ENCODE data around the gene E2F6.

E2F6 gene

DNA sequence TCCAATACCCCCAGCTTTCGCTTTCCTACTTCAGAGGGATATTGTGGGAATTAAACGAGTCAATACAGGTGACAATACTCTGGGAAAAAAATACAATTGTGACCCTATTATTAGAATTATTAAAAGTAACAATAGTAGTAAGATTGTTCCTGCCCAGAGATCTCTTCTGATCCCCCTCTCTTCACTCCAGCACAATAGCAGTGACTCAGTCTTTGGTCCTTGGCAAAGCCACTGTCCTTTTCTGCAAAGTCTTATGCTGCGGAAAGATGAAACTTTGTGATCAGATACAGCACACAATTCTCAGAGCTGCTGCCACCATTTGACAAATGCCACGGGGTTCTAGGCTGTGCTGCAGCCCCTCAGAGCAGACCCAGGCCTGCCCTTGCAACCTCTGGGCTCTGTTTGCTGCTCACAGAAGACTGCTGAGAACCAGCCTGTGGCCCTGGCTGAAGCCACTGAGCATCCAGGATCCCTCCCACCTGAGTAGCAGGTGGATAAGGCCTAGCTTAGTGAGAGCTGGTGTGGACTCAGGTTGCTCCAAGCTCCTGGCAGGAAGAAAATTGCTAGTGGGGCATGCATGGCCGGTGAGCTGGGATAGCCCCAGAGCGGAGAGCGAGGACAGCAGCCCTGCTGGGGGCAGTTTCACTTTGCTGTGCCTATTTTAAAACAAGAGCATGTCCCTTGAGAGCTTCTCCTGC is 61.4 kb downstream of the E2F6 start:
- in situ Hi-C loops (cut with MboI; ENCODE audit: low sequenced_read_pairs, unreplicated experiment) = loop anchor here (25.0 kb wide), 1 partner anchor 267 kb away; a partner anchor contains a TSS
- no peak for DNase-seq (ENCODE audit: low spot score)
- TF ChIP-seq, protein P1, sequence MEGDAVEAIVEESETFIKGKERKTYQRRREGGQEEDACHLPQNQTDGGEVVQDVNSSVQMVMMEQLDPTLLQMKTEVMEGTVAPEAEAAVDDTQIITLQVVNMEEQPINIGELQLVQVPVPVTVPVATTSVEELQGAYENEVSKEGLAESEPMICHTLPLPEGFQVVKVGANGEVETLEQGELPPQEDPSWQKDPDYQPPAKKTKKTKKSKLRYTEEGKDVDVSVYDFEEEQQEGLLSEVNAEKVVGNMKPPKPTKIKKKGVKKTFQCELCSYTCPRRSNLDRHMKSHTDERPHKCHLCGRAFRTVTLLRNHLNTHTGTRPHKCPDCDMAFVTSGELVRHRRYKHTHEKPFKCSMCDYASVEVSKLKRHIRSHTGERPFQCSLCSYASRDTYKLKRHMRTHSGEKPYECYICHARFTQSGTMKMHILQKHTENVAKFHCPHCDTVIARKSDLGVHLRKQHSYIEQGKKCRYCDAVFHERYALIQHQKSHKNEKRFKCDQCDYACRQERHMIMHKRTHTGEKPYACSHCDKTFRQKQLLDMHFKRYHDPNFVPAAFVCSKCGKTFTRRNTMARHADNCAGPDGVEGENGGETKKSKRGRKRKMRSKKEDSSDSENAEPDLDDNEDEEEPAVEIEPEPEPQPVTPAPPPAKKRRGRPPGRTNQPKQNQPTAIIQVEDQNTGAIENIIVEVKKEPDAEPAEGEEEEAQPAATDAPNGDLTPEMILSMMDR (IDR thresholded peaks at IDR 0.05; ENCODE audit: borderline replicate concordance, control extremely low read depth, extremely low read depth, insufficient read depth, missing control alignments) = no peak

DNA sequence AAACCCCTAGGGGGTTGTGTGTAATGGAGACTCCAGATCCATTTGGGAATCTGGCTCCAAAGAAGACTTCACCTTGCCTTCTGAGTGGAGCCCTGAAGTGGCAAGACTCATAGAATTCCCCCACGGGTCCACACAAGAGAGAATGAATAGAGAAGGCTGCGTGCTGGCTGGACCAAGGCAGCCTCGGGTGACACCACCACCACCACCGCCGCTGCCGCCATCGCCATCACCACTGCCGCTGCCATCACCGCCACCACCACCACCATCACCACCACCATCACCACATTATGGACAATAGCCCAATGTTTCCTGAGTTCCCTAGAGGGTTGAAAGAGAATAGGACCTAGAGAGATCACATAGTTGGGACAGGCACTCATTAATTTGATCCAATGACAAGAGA is 63.5 kb downstream of the E2F6 start:
- in situ Hi-C loops (cut with MboI; ENCODE audit: low sequenced_read_pairs, unreplicated experiment) = loop anchor here (25.0 kb wide), 1 partner anchor 265 kb away; a partner anchor contains a TSS
- TF ChIP-seq, protein P1 (IDR thresholded peaks at IDR 0.05; ENCODE audit: borderline replicate concordance, control extremely low read depth, extremely low read depth, insufficient read depth, missing control alignments) = no peak
- DNase-seq (ENCODE audit: low spot score) = no peak

GRCh38 chr2:11399438-11399762 is 66.6 kb downstream of the E2F6 start:
- in situ Hi-C loops (cut with MboI; ENCODE audit: low sequenced_read_pairs, unreplicated experiment) = no loop called here
- TF ChIP-seq, protein P1 (IDR thresholded peaks at IDR 0.05; ENCODE audit: borderline replicate concordance, control extremely low read depth, extremely low read depth, insufficient read depth, missing control alignments) = no peak

DNA sequence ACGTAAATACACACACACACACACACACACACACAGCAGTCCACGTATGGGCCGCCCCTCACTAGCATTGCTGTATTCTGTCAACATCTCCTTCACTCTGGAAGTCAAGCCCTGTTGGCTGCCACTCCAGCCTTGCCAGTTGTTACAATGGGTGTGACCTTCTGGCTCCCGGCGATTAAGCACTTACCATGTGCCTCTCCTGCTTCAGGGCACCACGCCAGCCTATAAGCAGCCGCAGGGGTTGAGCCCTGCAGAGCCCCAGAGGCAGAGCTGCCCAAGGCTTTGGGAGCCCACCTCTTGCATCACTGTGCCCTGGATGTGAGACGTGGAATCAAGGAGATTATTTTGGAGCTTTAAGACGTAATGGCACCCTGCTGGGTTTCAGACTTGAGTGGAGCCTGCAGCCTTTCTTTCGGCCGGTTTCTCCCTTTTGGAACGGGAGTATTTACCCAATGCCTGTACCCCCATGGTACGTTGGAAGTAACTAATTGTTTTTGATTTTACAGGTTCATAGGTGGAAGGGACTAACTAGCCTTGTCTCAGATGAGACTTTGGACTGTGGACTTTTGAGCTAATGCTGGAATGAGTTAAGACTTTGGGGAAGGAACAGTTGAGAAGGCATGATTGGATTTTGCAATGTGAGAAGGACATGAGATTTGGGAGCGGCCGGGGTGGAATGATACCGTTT is 67.1 kb downstream of the E2F6 start:
- TF ChIP-seq, protein P1 (IDR thresholded peaks at IDR 0.05; ENCODE audit: borderline replicate concordance, control extremely low read depth, extremely low read depth, insufficient read depth, missing control alignments) = no peak
- in situ Hi-C loops (cut with MboI; ENCODE audit: low sequenced_read_pairs, unreplicated experiment) = no loop called here
- DNase-seq (ENCODE audit: low spot score) = no peak

More at GRCh38 chr2:11399438-11399762, 66.6 kb downstream of the E2F6 start:
- DNase-seq (ENCODE audit: low spot score) = no peak

DNA sequence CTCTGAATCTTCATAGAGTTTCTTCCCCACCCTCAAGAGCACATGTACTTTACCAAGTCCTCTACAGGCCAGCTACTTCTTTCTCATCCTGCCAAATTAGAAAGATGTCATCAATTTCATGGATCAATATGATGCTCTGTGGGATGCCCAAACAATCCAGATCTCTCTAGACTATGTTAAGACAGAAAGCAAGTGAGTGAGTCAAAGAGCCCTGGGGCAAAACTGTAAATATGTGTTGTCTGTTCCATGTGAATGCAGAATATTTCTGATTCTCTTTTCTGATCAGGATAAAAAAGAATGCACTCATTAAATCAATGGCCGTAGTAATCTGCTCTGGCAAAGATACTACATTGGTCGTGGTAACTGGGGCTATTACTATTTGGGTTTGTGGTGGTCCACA is 68.4 kb downstream of the E2F6 start:
- TF ChIP-seq, protein P1 (IDR thresholded peaks at IDR 0.05; ENCODE audit: borderline replicate concordance, control extremely low read depth, extremely low read depth, insufficient read depth, missing control alignments) = no peak
- in situ Hi-C loops (cut with MboI; ENCODE audit: low sequenced_read_pairs, unreplicated experiment) = no loop called here
- no peak for DNase-seq (ENCODE audit: low spot score)

DNA sequence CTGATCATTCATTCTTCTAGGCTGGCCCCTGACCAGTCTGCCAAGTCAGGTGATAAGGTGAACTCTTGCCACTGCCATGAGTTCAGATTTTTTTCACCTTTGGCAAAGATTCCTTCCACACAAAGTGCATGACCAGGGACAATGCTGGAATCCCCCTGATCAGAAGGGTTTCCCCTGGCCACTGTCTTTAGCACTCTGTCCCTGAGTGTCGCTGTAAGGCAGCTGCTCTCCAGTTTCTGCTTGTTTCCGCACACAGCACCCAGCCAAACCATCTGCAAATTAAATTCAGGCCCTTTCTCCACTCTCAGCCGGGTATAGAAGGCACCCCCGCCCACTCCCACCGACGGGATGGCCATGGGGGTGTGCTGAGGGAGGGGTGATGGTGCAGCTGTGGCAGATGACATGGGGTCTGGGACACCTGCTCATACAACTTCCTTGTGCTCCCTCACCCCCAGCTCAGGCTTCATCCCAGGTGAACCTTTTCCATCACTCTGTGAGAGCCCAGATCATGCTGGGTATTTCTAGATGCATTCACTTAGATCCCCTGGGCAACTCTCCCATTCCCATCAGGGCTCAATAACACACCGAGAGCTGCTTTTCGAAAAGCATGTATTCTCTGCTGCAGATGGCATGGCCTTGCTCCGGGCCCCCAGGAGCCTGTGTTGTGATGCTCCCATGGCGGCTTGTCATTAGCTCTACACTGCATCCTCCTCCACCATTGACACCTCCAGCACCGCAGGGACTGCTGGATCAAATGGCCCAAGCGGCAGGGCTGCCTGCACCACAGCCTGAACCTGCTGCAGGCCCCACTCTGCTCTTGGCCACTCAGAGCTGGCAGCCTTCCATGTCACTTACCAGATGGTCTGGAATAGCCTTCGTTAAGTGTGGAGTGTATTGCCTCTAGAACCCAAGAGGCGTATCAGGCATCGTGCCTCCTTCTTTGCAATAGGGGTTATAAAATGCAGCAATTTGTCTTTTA is 69.2 kb downstream of the E2F6 start:
- DNase-seq (ENCODE audit: low spot score) = no peak
- TF ChIP-seq, protein P1 (IDR thresholded peaks at IDR 0.05; ENCODE audit: borderline replicate concordance, control extremely low read depth, extremely low read depth, insufficient read depth, missing control alignments) = no peak
- in situ Hi-C loops (cut with MboI; ENCODE audit: low sequenced_read_pairs, unreplicated experiment) = no loop called here

All from GM13976 (cell line).